Subcutaneous preadipocyte (primary cell): ENCODE measurements around the gene TBX19. TPM values are rescaled to one million over a fixed set of nuclear protein-coding genes. Genes with fewer than 3 reads are reported as not detected.

Experiments used
- small RNA-seq: library from RNA; depleted of rRNA; stranded (forward); fragments of <200 nt; gene quantifications from one replicate; pipeline ENCODE3, GENCODE V24; 2012
- total RNA-seq: library from RNA; depleted of rRNA; stranded (reverse); fragments of >200 nt; gene quantifications from 2 replicates; pipeline ENCODE4 v1.2.3, GENCODE V29; 2012

The TBX19 gene
- total RNA-seq = 0.59 and 0.73 TPM in 2 replicates

GRCh38 chr1:168280296-168280927, at the start of gene TBX19:
Gene TBX19, plus strand, starts transcription at chr1:168280877. Its CDS starts 214 bp downstream, at chr1:168281091.

Small RNAs within 50 kb of the gene (small RNA-seq; reads per million reads assigned to genes)
- not detected for gene RNU6-1310P

Other genes starting within 250 kb of the TBX19 start
- gene GPR161, start 143.9 kb upstream of the TBX19 start, total RNA-seq = 4.0 and 7.8 TPM in 2 replicates
- 27.6 and 31.3 TPM in 2 replicates for gene TIPRL, start 101.9 kb upstream of the TBX19 start, total RNA-seq
- gene SFT2D2, start 54.9 kb upstream of the TBX19 start, total RNA-seq = 32.6 and 35.3 TPM in 2 replicates